Stimulated activated CD4-positive, alpha-beta T cell treated with anti-CD3 and anti-CD28 coated beads, Interleukin-4, amount 100 ng/mL, for 4 hours (primary cell): Measurements from ENCODE around the gene SLC1A7.

ENCODE experiments used
- DNase-seq, 2 experiments: peaks; one replicate each; pipeline ENCODE4 v3.0.0-alpha.2; 2020

Gene SLC1A7

DNA sequence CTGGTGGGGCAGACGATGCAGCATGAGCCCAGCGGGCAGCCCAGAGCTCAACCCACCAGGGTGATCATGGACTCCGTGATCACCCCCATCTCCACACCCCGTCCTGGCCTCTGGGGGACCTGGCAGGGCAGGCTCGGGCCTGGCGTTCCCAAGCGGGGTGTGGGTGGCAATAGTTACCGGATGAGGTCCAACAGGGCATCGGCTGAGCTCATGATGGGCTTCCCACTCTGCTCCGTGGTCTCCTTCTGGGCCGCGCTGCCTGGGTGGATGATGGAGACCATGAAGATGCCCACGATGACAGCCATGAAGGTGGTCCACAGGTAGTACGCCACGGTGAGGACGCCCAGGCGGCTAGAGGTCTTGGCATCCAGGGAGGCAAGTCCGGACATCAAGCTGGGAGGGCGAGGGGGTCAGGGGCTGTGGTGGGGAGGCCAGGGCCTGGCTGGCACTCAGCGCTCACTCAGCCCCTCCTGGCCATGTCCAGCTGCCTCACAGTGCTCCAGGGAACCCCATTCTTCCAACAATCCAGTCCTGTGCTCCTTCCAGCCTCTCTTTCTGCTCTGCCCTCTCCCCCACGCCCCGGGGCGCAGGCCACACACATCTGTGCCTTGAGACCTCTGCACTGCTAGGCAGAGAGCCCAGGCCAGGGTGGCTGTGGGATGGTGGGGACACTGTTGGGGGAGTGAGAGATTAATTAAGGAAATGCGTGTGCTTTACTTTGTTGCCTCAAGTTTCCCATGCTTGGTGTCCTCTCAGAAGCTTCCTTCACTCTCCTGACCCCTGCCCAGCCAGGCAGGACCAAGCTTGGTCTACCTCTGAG lies 27.6 kb downstream of the SLC1A7 start:
- DNase-seq: no peak

DNA sequence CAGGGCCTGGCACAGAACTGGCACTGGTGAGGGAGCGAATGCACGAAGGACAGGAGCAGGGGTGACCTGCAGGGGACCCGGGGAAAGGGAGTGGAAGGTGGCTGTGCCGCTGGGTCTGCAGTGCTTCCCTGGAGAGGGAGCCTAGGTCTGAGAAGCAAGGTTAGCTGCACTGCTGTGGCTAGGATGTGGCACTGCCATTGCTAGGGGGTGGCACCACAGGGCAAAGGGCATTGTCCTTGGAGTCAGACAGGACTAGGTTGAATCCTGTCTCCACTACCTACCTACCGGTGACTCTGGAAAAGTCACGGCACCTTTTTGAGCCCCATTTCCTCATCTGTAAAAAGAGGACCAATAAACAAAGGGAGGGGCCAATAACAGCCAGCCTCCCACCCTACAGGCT lies 28.3 kb downstream of the SLC1A7 start:
- no peak for DNase-seq

DNA sequence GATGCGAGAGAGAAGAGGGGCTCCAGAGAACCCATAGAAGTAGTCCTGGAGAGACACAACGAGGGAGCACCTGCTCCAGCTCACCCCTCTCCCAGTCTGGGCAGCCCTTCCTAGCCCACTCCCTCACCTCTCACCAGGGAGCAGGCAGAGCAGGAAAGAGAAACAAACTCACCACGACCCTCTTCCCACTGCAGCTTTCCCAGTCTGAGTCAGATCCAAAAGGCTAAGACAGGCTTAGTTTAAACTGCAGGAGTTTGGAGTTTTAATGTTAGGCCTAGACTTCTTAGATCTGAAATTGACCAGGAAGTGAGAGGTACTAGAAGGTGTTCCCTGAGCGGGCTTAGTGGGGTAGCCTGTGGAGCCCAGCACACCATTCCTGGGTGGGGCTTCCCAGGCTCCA lies 29.6 kb downstream of the SLC1A7 start:
- DNase-seq: no peak

DNA sequence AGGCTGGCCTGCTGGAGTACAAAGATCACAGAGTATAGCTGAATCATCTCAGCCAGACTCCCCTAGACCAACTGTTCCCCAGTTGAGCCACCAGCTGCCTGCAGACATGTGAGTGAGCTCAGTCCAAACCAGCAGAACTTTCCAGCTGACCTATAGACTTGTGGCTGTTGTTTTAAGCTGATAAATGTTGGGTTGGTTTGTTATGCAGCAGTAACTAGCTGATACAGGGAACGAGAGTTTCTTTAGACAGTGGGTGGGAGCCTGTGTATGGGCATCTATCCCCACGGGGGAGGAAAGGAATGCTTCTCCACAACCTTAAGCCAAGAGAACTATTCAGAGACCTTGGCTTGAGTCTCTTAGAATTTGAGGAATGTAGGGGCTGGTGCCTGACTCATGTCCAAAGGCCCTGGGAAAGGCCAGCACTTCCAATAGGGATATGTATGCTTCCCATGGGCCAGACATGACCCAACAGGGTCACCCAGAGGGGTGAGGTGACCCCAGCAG lies 30.1 kb downstream of the SLC1A7 start:
- no peak for DNase-seq

DNA sequence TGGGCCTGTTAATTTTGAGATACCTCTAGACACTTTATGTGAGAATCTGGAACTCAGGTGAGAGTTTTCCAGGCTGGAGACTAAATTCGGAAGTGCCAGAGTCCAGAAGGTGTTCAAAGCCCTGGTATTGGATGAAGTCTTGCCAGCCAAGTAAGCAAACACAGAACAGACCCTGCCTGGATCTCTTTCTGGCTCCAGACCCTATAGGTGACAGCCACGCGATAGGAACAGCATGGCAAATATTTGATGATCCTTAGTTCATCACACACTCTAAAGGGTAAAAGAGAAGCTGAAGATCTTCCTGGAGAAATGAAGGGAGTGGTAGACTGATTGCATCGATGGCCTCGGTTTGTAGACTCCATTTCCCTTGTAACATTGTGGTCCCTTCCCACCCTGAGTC lies 30.7 kb downstream of the SLC1A7 start:
- no peak for DNase-seq

DNA sequence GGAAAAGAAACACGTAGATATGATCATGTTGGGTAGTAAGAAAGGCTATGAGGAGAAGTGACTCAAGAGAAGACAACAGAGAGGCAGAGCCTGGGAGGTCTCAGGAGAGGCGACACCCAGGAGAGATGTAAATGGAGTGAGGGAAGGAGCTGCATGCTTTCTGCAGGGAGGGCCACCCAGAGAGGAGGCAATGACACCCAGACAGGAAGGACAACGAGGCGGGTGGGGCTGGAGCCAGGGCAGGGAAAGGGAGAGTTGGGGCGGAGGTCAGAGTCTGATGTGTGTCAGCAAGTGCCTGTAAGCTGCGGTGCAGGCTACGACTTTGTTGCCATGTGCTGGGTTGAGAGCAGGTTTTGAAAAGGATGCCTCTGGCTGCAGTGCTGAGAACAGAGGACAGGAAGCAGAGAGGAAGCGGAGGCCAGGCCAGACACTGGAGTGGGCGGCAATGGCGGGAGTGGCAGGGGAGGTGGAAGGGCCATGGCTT lies 31.3 kb downstream of the SLC1A7 start:
- DNase-seq: no peak

DNA sequence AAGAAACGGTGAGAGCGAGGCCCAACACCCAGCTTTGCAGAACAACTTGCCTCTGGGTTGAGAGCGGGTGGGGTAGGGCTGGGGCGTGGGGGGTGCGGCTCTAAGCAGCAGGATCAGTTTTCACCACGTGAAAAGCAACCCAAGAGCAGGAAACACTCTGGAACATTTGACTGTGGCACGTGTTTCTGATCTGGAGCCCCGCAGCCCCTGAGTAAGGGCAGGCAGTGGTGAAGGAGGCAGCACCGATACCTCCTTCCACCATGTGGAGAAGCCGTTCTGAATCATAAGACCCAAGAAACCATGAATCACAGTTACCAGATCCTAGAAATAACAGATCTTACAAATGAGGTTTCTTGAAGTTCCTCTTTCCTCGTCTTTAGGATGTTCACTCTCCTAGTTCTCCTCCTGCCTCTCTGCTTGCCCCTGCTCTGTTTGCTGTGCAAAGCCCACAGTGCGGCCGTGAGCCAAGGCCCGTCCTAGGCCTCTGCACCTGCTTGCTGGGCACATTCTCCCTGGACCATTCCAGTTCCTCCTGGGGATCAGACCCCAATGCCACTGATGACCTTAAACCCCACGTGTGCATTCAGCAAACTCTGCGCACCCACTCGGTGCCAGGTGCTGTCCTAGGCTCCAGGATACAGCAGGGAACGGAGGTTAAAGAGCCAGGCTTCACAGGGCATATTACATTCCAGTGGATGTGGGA lies 31.9 kb downstream of the SLC1A7 start:
- DNase-seq: peak in 1 of 2 experiments; percentile 5

DNA sequence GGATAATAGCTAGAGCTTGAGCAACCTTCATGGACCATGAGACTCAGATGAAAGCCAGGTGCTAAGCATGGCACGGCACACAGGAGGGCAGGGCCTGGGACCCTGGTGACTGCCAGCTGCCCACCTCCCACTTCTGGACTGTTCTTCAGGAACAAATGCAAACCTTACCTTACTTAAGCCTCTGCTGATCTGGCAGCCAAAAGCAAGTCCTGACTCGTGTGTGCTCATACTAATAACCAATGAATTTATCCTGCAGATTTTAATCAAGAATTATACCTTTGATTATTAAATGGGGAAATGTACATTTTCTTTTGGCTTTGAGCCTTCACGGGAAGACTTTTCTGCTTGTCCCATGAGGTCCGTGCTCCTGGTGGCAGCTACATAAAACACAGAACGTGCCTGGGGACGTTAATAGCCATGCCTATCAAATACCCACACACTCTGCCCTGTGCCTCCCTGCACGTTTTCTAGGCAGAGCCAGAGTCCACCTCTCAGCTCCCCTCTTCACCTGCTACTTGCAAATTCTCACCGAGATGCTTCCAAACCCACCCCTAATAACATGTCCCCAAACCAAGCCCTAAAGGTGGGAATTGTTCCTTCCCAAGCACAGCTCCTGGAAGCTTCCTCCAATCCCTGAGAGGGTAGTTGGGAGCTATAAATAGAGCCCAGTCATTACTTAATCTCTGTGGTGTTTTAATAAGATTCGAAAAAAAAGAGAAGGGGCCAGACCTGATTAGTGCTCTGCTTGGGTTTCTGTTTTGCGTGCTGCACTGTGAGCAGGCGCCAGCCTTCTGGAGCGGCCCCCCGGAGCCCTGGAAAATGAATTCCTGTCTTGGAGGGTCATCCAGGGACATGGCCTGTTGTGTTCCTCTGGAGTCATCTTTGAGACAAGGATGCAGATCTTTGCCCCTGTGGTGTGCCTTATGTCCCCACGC lies 33.5 kb downstream of the SLC1A7 start:
- DNase-seq: no peak

DNA sequence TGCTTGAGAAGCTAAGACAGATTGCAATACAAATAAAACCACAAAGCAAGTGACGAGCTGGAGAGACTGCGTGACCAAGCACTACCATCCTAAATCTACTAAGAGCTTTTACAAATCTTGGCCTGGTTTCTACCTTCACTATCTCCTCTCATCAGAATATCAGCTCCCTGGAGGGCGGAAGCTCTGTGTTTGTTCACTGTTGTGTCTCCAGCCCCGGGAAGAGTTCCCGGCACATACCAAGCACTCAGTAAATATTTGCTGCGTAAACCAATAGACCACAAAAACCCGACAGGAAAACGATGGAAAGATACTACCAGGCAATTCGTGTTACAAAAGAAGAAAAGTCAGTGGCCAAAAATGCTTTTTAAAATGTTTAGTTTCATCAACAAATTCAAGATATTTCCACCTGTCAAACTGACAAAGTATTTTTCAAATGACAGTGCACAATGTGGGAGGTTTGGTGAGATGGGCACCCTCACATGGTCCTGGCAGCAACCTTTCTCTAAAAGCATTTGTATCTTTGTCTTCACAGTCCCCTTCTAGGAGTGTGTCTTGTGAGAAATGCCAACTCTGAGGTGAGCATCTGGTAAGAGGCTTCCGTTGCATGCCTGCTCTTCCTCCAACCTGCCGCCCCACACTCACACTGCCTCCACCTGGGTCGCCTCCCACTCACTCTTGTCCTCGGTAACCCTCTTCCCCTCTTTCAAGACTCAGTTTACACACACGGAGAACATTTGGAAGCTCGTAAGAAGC lies 34.7 kb downstream of the SLC1A7 start:
- no peak for DNase-seq

DNA sequence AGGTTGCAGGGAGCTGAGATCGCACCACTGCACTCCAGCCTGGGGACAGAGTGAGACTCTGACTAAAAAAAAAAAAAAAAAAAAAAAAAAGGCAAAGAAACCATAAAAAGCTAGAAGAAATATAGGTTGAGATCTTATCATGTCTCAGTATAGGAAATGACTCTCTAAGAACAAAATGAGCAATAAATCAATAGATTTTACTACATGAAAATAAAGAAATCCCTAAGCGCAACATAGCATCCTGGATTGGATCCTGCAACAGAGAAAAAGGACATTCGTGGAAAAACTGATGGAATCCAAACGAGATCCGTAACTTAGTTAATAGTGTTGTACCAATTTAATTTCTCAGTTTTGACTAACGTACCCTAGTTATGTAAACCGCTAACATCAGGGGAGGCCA lies 35.3 kb downstream of the SLC1A7 start:
- no peak for DNase-seq

DNA sequence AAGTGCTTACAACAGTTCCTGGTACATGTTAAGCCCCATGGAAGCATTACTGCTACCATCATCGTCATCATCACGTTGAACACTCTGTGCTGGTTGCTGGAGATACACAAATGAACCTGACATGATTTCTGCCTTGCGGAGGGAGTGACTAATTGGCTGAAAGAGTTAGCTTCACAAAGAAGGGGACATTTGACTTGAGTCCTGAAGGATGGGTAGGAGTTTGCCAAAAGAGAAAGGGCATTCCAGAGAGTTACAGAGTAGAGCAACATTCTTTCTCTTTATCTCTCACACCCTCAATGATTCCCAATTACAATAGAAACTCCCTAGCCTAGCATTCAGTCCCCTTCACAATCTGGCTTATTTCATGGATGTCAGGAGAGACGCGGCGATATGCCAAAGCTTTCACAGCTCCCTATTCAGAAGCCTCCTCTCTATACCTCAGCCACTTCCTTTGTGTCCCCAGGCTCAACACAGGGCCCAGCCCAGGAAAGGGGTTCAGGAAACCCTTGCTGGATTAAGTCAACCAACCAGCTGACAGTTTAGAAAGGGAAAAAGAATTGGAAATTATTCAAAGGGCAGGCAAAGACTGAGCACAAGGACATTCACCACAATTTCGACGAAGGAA lies 38.0 kb downstream of the SLC1A7 start:
- DNase-seq: no peak

DNA sequence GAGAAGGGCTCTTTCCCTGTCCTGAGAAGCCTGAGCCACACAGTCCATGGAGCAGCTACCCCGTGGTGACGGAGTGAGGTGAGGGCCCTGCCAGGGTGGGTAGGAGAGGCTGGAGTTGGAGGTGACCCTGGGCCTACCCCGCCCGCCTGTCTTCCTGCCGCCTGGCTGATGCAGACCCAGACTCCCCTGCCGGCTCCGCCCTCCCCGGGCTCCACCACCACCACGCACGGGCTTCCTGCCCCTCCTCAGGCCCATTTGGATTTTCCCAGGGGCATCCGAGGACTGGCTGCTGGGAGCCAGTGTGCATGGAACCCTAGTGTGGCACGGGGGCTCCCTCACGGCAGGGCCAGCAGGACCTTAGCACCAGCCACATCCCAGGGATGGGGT lies 47.9 kb downstream of the SLC1A7 start:
- no peak for DNase-seq

DNA sequence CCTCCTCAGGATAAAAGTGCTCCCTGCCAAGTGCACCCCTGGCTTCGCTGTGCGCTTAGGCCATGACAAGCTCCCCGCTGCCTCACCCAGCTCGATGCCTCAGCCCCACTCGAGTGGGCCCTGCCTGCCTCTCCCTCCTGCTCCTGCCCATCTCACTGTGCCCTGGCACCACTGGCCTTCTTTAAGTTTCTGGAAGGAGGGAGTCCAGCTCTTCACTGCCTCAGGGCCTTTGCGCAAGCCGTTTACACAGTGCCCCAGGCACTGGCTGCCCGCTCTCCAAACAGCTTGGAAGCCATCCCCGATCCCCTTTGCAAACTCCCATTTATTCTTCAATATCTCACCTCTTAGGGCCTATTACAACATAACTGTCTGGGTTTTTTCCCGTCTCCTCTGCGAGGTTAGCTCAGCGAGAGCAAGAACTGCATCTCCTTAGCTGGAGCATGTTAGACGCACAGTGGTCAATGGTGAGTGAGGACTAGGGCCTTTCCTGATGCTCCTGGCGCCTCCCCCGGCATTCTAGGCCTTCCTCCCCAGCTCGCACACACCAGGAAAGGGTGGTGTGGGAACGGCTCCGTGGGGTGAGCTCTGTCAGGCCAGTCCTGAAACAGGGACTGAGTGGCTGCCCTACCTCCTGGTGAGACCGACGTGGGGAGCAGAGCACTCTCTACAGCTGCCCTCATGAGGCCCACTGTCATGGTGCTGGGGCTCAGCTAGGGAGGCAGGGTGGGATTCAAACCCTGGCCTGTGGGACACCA lies 48.5 kb downstream of the SLC1A7 start:
- DNase-seq: no peak

DNA sequence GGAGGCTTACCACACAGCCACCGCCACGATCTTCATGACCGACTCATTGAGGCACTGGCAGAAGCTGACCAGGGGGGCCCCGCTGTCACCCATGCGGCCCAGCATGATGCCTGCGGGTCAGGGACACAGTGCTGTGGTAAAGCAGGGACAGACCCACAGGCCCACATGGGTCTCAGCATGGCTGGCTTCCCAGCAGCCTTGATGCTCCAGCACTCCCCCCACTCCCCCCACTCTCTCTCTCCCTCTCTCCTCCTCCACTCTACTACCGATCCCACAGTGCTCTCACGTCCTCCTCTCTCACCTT lies 49.0 kb downstream of the SLC1A7 start:
- no peak for DNase-seq

DNA sequence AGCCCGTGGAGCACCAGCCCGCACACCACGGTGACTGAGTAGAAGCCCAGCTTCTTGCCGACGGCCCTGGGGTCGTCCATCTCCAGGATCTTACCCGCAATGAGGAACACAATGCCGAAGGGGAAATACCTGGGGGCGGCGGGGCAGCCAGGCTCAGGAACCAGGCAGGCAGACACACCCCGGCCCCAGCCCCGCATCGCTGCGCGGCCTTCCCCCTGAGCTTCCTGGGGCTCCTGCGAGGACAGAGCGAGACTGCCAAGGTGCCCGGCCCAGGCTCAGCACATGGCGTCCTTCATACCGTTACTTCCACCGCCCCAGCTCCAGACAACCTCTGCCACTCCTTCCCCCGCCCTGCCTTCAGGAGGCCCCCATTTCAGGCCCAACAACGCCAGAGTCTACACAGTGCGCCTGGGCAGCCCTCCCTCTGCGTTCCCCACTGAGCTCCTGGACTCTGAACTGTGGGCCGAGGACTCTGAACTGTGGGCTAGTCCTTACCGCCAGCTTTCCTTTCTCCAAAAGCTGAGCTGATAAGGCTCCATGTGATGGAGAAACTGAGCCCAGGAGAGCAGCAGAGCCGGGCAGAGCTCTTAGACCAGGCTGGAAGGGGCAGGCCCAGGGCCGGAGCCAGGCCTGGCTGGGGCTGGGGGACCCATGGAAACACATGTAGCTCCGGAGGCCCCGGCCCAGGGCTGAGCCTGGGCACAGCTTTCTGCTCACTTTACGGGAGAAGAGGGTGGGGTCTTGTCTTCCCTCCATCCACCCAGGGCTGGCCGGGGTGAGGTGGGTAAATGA lies 49.6 kb downstream of the SLC1A7 start:
- no peak for DNase-seq

DNA sequence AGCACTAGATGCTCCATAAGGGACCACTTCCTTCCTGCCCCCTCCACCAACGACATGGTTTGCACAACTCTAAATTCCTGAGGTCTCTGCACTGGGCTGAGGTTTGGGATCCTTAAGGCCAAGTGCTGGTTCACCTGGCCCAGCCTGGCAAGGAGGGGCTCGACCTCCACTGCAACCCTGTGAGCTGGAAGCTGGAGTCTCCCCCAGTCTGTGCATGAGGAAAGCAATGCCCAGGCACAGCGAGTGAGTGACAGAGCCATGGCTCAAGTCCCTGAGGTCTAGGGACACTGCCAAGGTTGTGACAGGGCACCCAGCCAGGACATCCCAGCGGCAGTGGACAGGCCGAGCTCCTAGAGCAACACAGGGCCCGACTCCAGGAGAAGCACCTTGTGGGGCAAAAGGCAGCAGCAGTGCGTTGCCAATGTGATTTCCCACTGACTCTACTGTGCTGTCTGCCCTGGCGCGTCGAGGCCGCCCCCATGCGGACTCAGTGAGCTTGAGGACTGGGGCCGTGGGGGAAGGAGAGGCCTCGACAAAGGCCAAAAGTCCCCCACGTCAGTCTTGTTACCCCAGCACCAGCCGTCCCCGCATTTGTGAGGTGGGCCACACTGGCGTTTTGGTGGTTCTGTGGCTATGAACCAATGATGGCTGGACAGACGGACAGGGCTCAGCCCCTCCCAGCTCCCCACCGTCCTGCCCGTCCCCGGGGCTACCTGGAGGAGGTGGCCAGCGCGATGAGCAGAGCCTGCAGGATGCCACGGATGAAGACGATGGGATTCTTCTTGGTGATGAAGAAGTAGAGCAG lies 50.4 kb downstream of the SLC1A7 start:
- DNase-seq: no peak

DNA sequence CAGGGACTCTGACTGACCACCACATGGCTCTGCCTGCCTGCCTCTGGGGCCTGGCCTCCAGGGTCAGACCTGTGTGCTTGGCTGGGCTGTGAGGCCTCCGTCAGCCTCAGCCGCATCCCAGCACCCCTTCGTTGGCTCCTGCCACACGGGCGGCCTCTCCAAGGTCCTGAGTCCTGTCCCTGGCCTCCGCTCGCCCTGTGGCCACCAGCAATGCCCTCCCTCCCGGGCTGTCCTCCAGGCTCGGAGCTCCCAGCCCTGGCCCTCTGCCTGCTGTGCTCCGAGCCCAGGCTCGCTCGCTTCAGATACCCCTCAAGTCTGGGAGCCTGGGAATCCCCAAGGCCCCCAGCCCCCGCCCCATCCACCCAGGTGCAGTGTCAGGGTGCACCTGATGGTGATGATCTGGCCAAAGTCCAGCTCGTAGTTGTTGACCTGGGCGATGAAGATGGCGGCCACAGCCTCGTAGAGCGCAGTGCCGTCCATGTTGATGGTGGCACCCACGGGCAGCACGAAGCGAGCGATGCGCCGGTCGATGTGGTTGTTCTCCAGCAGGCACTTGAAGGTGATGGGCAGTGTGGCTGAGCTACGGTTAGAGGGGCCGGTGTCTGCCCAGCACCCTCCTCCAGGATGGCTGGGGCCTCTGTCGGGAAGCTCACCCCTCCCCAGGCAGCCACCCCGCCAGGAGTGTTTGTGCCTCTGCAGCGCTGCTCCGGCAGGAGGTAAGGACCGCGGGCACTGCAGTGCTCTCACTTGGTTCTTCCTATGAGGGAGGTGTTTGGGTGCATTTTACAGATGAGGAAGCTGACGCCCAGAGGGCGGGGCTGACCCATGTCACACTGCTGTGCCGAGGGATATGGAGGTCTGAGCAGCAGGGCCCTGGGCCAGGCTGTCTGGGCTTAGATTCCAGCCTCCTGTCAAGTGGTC lies 52.0 kb downstream of the SLC1A7 start:
- no peak for DNase-seq

DNA sequence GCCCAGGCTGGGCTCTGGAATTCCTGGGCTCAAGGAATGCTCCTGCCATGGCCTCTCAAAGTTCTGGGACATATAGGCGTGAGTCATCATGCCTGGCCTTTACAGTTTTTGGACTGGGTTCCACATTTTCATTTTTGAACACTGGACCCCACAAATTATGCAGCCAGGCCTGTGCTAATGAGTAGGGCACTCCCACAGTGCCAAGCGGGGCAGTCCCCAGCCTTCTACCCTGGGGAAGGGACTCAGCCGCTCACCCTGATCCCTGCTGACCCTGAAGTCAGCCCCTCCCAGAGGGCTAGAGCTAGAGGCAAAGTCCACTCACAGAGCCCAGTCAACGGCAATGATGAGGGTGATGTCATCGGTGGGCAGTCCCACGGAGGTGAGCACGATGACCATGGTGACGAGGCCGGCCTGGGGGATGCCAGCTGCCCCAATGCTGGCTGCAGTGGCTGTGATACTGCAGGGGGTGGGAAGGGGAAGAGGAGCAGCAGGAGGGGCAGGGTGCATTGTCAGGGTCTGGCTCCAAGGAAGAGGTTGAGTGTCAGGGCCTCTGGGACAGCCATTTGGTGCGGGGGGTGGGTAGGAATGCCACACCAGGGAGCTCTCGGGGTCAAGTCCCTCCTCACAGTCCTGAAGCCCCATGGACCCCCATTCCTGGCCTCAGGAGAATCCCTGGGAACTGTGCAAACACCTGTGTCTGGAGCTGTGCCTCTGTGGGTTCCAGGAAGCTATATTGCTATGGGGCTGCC lies 52.8 kb downstream of the SLC1A7 start:
- no peak for DNase-seq
